ENCODE measurements around the gene SHOX. TPM values are rescaled to one million over a fixed set of nuclear protein-coding genes. Genes with fewer than 3 reads are reported as not detected.
A peak's percentile ranks its signal among the peaks of the same experiment; 100 is the strongest.

SHOX gene
- total RNA-seq, 4 donors from 2014 or later: 0.17 TPM; not detected in 3

GRCh38 chrX:632366-633042 lies 1.9 kb downstream of the SHOX start:
- DNase-seq (ENCODE audit: extremely low spot score): peak; percentile 88
- Histone ChIP-seq H3K4me1 (peaks cover 0 to 23% (median 4%) of the 10 kb centered on the region in 4 donors), H3K4me3 (no peak overlapping the region), H3K36me3 (no peaks in the 10 kb centered on the region), H3K9me3 (no peaks in the 10 kb centered on the region), H3K27ac (replicated peaks in 1 of 4) (no peak overlapping the region), H3K27me3 (peaks cover 0 to 83% (median 37%) of the 10 kb centered on the region in 4 donors)
- intact Hi-C loops (cut with DNase I): no loop called here
- 3% methylated on average over 22 of the region's 30 CpGs for WGBS
- TF ChIP-seq EP300 (IDR thresholded peaks at IDR 0.05) (no peak), POLR2AphosphoS5 (IDR thresholded peaks at IDR 0.05) (no peak), CTCF (IDR thresholded peaks at IDR 0.05) (no peak), POLR2A (IDR thresholded peaks at IDR 0.05; ENCODE audit: low read depth) (no peak)

GRCh38 chrX:633043-633984 lies 2.7 kb downstream of the SHOX start:
- WGBS: 4% methylated on average over 25 of the region's 25 CpGs
- Histone ChIP-seq H3K4me3 (no peak overlapping the region), H3K36me3 (no peaks in the 10 kb centered on the region), H3K27ac (replicated peaks in 1 of 4) (no peak overlapping the region), H3K9me3 (no peaks in the 10 kb centered on the region), H3K27me3 (peaks cover 0 to 86% (median 38%) of the 10 kb centered on the region in 4 donors), H3K4me1 (peaks cover 0 to 29% (median 8%) of the 10 kb centered on the region in 4 donors)
- DNase-seq (ENCODE audit: extremely low spot score): peak; percentile 74
- TF ChIP-seq EP300 (IDR thresholded peaks at IDR 0.05): no peak
- TF ChIP-seq POLR2A (IDR thresholded peaks at IDR 0.05; ENCODE audit: low read depth): no peak
- no peak for TF ChIP-seq POLR2AphosphoS5 (IDR thresholded peaks at IDR 0.05)
- no peak for TF ChIP-seq CTCF (IDR thresholded peaks at IDR 0.05)
- intact Hi-C loops (cut with DNase I): no loop called here

- TF ChIP-seq POLR2AphosphoS5 (IDR thresholded peaks at IDR 0.05) (no peak), POLR2A (IDR thresholded peaks at IDR 0.05; ENCODE audit: low read depth) (no peak), EP300 (IDR thresholded peaks at IDR 0.05) (no peak), CTCF (IDR thresholded peaks at IDR 0.05) (no peak)
- 5% methylated on average over 55 of the region's 84 CpGs for WGBS
- Histone ChIP-seq H3K27ac (replicated peaks in 1 of 4) (no peak overlapping the region), H3K27me3 (peaks cover 0 to 93% (median 40%) of the 10 kb centered on the region in 4 donors), H3K9me3 (no peaks in the 10 kb centered on the region), H3K4me1 (peaks cover 0 to 33% (median 8%) of the 10 kb centered on the region in 4 donors), H3K4me3 (no peak overlapping the region), H3K36me3 (no peaks in the 10 kb centered on the region)
- intact Hi-C loops (cut with DNase I): no loop called here
- DNase-seq (ENCODE audit: extremely low spot score): no peak
Observed at GRCh38 chrX:633985-634958, 3.7 kb downstream of the SHOX start.

- TF ChIP-seq POLR2A (IDR thresholded peaks at IDR 0.05; ENCODE audit: low read depth) (no peak), POLR2AphosphoS5 (IDR thresholded peaks at IDR 0.05) (no peak), CTCF (IDR thresholded peaks at IDR 0.05) (no peak), EP300 (IDR thresholded peaks at IDR 0.05) (no peak)
- Histone ChIP-seq H3K27me3 (peaks cover 0 to 93% (median 28%) of the 10 kb centered on the region in 4 donors), H3K4me3 (no peak overlapping the region), H3K27ac (replicated peaks in 1 of 4) (no peak overlapping the region), H3K4me1 (peaks cover 0 to 26% (median 8%) of the 10 kb centered on the region in 4 donors), H3K9me3 (no peaks in the 10 kb centered on the region), H3K36me3 (no peaks in the 10 kb centered on the region)
- intact Hi-C loops (cut with DNase I): no loop called here
- WGBS: under 1% methylated on average over 24 of the region's 29 CpGs
- no peak for DNase-seq (ENCODE audit: extremely low spot score)
Observed at GRCh38 chrX:635428-636090, 5.0 kb downstream of the SHOX start.
